Adrenal gland (tissue), 5 donors: ENCODE results near the gene SLC43A3.

Source experiments
- CTCF ChIP-seq, 6 experiments: fragments of 450-650 bp in 4 of 6; fragments of 200-600 bp in 2 of 6; sonication (generic) in 1 of 6; IDR thresholded peaks; 1 replicate in 5 of 6; 2 replicates in 1 of 6; pipeline versions ENCODE4 v1.5.1 to v1.8.0; 2016 to 2021; ENCODE audit warnings: antibody characterized with exemption in 6 of 6, mild to moderate bottlenecking in 2 of 6, moderate library complexity in 1 of 6
- POLR2A ChIP-seq, 2 donors: fragments of 450-650 bp; IDR thresholded peaks; one replicate each; pipeline ENCODE4 v1.6.1; 2017; ENCODE audit warnings: antibody characterized with exemption in 2 of 2, mild to moderate bottlenecking in 2 of 2, moderate library complexity in 1 of 2
- donor health status: DM: no; HTN: no; CAD: no.

- TF ChIP-seq POLR2A (IDR thresholded peaks at IDR 0.05) (no peak), CTCF (IDR thresholded peaks at IDR 0.05) (peak; percentile 91 to 100 (median 96))
These were observed 30.2 kb upstream of the SLC43A3 start for GRCh38 chr11:57456960-57457642.
